Naive thymus-derived CD4-positive, alpha-beta T cell (primary cell): ENCODE measurements around the gene SERPINB3. TPM values are rescaled to one million over a fixed set of nuclear protein-coding genes. Genes with fewer than 3 reads are reported as not detected.
"Not testable (repeated sequence)": the region's sequence is repeated elsewhere in the genome, so short reads cannot be mapped to it uniquely, and the experiment has no call there.

Source experiments
- ATAC-seq: fragments of 150-1000 bp; cut with Tn5 transposase; 2 replicates; pipeline ENCODE4 v1.10.0; 2021; ENCODE audit warnings: mild to moderate bottlenecking, moderate library complexity
- CTCF ChIA-PET: fragments of 350-600 bp; sonication (Branson Sonifier 250); formaldehyde crosslinking; loops from one replicate; lab custom pipeline; 2021; ENCODE audit warnings: antibody characterized with exemption; lab: Charles Lee
- POLR2A ChIA-PET: fragments of 350-600 bp; sonication (Branson Sonifier 250); formaldehyde crosslinking; loops from one replicate; lab custom pipeline; 2021; ENCODE audit warnings: antibody characterized with exemption, inconsistent platforms; lab: Charles Lee
- DNase-seq, 9 donors: peaks; one replicate each; pipeline versions ENCODE4 v3.0.0 to v3.0.0-alpha.2; 2020 to 2022; ENCODE audit warnings: mixed read lengths in 1 of 9
- H3K27ac ChIP-seq: one replicate; pipeline ENCODE4 v1.7.0; 2013; ENCODE audit warnings: mild to moderate bottlenecking, low read depth, low read length, moderate library complexity
- H3K27me3 ChIP-seq, 2 donors: one replicate each; pipeline ENCODE4 v1.7.0; 2013; ENCODE audit warnings: low read length in 2 of 2, mild to moderate bottlenecking in 2 of 2, moderate library complexity in 2 of 2; ENCODE audit not compliant: control insufficient read depth in 2 of 2, insufficient read depth in 2 of 2
- H3K36me3 ChIP-seq, 3 experiments: 1 replicate in 2 of 3; 2 replicates in 1 of 3; pipeline ENCODE4 v1.7.0; 2013; ENCODE audit warnings: low read length in 3 of 3, mild to moderate bottlenecking in 3 of 3, moderate library complexity in 1 of 3; ENCODE audit not compliant: insufficient read depth in 3 of 3, control insufficient read depth in 2 of 3
- H3K4me1 ChIP-seq, 2 donors: one replicate each; pipeline ENCODE4 v1.7.0; 2013; ENCODE audit warnings: low read length in 2 of 2, mild to moderate bottlenecking in 2 of 2, moderate library complexity in 1 of 2; ENCODE audit not compliant: control insufficient read depth in 2 of 2, insufficient read depth in 2 of 2
- H3K4me3 ChIP-seq: 2 replicates; pipeline ENCODE4 v1.7.0; 2013; ENCODE audit warnings: mild to moderate bottlenecking, low read length
- H3K9me3 ChIP-seq, 3 experiments: 1 replicate in 2 of 3; 2 replicates in 1 of 3; pipeline ENCODE4 v1.7.0; 2013; ENCODE audit warnings: low read length in 3 of 3; ENCODE audit not compliant: control insufficient read depth in 2 of 3
- H3K27ac Mint-ChIP-seq, 9 donors: one replicate each; pipeline ENCODE4 v1.8.0; 2020 to 2022; ENCODE audit warnings: mixed read lengths in 9 of 9, mild to moderate bottlenecking in 8 of 9, moderate library complexity in 5 of 9, inconsistent platforms in 2 of 9
- H3K27me3 Mint-ChIP-seq, 5 donors: one replicate each; pipeline ENCODE4 v1.8.0; 2021 to 2022; ENCODE audit warnings: mixed read lengths in 5 of 5, mild to moderate bottlenecking in 1 of 5
- H3K36me3 Mint-ChIP-seq, 5 donors: one replicate each; pipeline ENCODE4 v1.8.0; 2020 to 2022; ENCODE audit warnings: mixed read lengths in 5 of 5, mild to moderate bottlenecking in 3 of 5, inconsistent platforms in 1 of 5
- H3K4me1 Mint-ChIP-seq, 7 donors: one replicate each; pipeline ENCODE4 v1.8.0; 2020 to 2022; ENCODE audit warnings: mixed read lengths in 7 of 7, mild to moderate bottlenecking in 3 of 7, inconsistent platforms in 1 of 7
- H3K4me3 Mint-ChIP-seq, 10 donors: one replicate each; pipeline ENCODE4 v1.8.0; 2020 to 2022; ENCODE audit warnings: mild to moderate bottlenecking in 10 of 10, mixed read lengths in 10 of 10, moderate library complexity in 6 of 10, inconsistent platforms in 2 of 10
- H3K9me3 Mint-ChIP-seq, 11 donors: one replicate each; pipeline ENCODE4 v1.8.0; 2020 to 2022; ENCODE audit warnings: mixed read lengths in 11 of 11, mild to moderate bottlenecking in 4 of 11, inconsistent platforms in 1 of 11, moderate library complexity in 1 of 11
- intact Hi-C, 2 donors: fragments of 100-400 bp; cut with micrococcal nuclease; formaldehyde crosslinking; loops; one replicate each; pipeline ENCODE4 v1.15.1; 2023
- polyA plus RNA-seq, 2 donors: library from polyadenylated mRNA; unstranded; fragments of 300-500 nt; fragmentation: Illumina TruSeq; gene quantifications; one replicate each; pipeline ENCODE4 v1.2.3, GENCODE V29; 2021
- total RNA-seq, 6 experiments: library from RNA in 5 of 6; stranded (reverse) in 5 of 6; gene quantifications; 1 replicate in 5 of 6; 2 replicates in 1 of 6; pipeline ENCODE4 v1.2.3 and lab custom pipeline; 2021 to 2026

The SERPINB3 gene
- total and polyA plus RNA-seq, 7 experiments from 2014 or later: not detected

GRCh38 chr18:63641157-63641680 lies 20.5 kb downstream of the SERPINB3 start:
- H3K4me1 ChIP-seq, POLR2A ChIA-PET, ATAC-seq, H3K4me1 Mint-ChIP-seq, H3K27ac ChIP-seq, H3K27me3 ChIP-seq, H3K36me3 ChIP-seq, H3K4me3 Mint-ChIP-seq, DNase-seq, H3K4me3 ChIP-seq, H3K9me3 Mint-ChIP-seq, intact Hi-C loops, CTCF ChIA-PET, H3K36me3 Mint-ChIP-seq, H3K27ac Mint-ChIP-seq, H3K27me3 Mint-ChIP-seq, H3K9me3 ChIP-seq: not testable (repeated sequence)

GRCh38 chr18:63637703-63638102 lies 24.0 kb downstream of the SERPINB3 start:
- H3K27me3 Mint-ChIP-seq: peaks cover 0 to 4% (median 0%) of the 10 kb centered on the region in 5 donors
- H3K9me3 Mint-ChIP-seq: peaks cover 0 to 5% (median 0%) of the 10 kb centered on the region in 11 donors
- H3K4me1 Mint-ChIP-seq: no peaks in the 10 kb centered on the region
- Histone ChIP-seq H3K4me3 (no peak overlapping the region), H3K36me3 (no peaks in the 10 kb centered on the region), H3K27me3 (no peaks in the 10 kb centered on the region), H3K4me1 (no peaks in the 10 kb centered on the region), H3K27ac (no peak overlapping the region), H3K9me3 (no peaks in the 10 kb centered on the region)
- H3K36me3 Mint-ChIP-seq: no peaks in the 10 kb centered on the region
- intact Hi-C loops: no loop called here
- no peak overlapping the region for H3K4me3 Mint-ChIP-seq
- no peak overlapping the region for H3K27ac Mint-ChIP-seq
- ATAC-seq (no peak), DNase-seq (no peak)
- CTCF ChIA-PET: no interaction called here
- POLR2A ChIA-PET: no interaction called here

DNA sequence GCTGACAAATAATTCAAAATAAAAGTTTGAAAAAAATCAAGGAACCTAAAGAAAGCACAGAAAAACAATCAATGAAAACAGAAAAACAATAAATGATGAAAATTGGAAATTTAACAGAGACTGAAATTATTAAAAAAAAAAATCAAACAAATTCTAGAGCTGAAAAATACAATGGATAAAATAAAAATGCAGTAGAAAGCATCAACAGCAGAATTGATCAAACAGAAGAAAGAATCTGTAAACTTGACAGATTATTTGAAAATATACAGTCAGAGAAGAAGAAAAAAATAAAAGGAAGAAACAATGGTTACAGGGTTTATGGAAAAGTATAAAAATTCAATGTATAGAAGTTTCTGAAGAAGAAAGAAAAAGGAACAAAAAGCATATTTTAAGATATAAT lies 33.9 kb downstream of the SERPINB3 start:
- no peaks in the 10 kb centered on the region for H3K36me3 ChIP-seq
- intact Hi-C loops: no loop called here
- Mint-ChIP-seq H3K4me3 (no peak overlapping the region), H3K27ac (no peak overlapping the region), H3K9me3 (peaks cover 11 to 58% (median 25%) of the 10 kb centered on the region in 11 donors), H3K36me3 (peaks cover 0 to 16% (median 0%) of the 10 kb centered on the region in 5 donors), H3K27me3 (peaks cover 0 to 9% (median 2%) of the 10 kb centered on the region in 5 donors), H3K4me1 (no peaks in the 10 kb centered on the region)
- peaks cover 0 to 25% (median 0%) of the 10 kb centered on the region in 3 experiments for H3K9me3 ChIP-seq
- peaks cover 0 to 5% of the 10 kb centered on the region in 2 donors for H3K27me3 ChIP-seq
- DNase-seq: no peak
- no peak overlapping the region for H3K27ac ChIP-seq
- no peak overlapping the region for H3K4me3 ChIP-seq
- CTCF ChIA-PET: no interaction called here
- H3K4me1 ChIP-seq: no peaks in the 10 kb centered on the region
- no peak for ATAC-seq
- POLR2A ChIA-PET: no interaction called here

DNA sequence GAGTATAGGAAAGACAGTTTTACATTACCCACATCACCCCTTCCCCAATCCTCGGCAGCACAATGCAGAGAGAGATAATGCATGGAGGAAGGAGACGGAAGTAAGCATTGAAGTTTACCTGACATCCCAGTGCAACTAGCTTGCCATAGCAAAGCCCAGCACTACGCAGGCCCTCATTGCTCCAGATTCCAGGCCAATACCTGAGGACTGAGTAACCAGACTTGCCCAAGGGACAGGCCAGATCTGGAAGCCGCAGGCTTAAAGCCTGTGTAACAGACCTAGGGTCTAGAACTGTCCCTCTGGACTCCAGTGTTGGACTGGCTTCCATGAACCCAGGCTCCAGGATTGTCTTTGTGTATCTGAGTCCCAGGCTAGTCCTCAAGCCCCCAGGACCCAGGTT lies 35.3 kb downstream of the SERPINB3 start:
- peaks cover 0 to 25% (median 0%) of the 10 kb centered on the region in 3 experiments for H3K9me3 ChIP-seq
- H3K4me1 ChIP-seq: no peaks in the 10 kb centered on the region
- H3K36me3 ChIP-seq: no peaks in the 10 kb centered on the region
- H3K27me3 ChIP-seq: peaks cover 0 to 5% of the 10 kb centered on the region in 2 donors
- H3K4me3 ChIP-seq: no peak overlapping the region
- Mint-ChIP-seq H3K4me1 (no peaks in the 10 kb centered on the region), H3K4me3 (no peak overlapping the region), H3K9me3 (peaks cover 13 to 67% (median 27%) of the 10 kb centered on the region in 11 donors), H3K27me3 (peaks cover 0 to 9% (median 4%) of the 10 kb centered on the region in 5 donors), H3K36me3 (peaks cover 0 to 16% (median 0%) of the 10 kb centered on the region in 5 donors), H3K27ac (no peak overlapping the region)
- no peak for DNase-seq
- intact Hi-C loops: no loop called here
- no peak for ATAC-seq
- ChIA-PET CTCF (no interaction called here), POLR2A (no interaction called here)
- H3K27ac ChIP-seq: no peak overlapping the region

DNA sequence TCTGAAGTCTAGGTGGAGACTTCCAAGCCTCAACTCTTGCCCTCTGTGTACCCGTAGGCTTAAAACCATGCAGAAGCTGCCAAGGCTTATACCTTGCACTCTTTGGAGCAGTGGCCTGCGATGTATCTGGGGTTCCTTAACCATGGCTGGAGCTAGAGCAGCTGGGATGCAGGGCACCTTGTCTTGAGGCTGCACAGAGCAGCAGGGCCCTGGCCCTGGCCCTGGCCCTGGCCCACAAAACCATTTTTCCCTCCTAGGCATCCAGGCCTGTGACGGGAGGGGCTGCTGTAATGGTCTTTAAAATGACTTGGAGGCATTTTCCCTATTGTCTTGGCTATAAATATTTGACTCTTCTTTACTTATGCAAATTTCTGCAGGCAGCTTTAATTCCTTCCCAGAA lies 36.8 kb downstream of the SERPINB3 start:
- ChIA-PET CTCF (no interaction called here), POLR2A (no interaction called here)
- Histone ChIP-seq H3K4me3 (no peak overlapping the region), H3K27ac (no peak overlapping the region), H3K36me3 (no peaks in the 10 kb centered on the region), H3K27me3 (peaks cover 0 to 5% of the 10 kb centered on the region in 2 donors), H3K9me3 (peaks cover 0 to 25% (median 0%) of the 10 kb centered on the region in 3 experiments), H3K4me1 (no peaks in the 10 kb centered on the region)
- H3K9me3 Mint-ChIP-seq: peaks cover 15 to 77% (median 33%) of the 10 kb centered on the region in 11 donors
- peaks cover 0 to 9% (median 8%) of the 10 kb centered on the region in 5 donors for H3K27me3 Mint-ChIP-seq
- peaks cover 0 to 16% (median 0%) of the 10 kb centered on the region in 5 donors for H3K36me3 Mint-ChIP-seq
- no peak overlapping the region for H3K4me3 Mint-ChIP-seq
- H3K4me1 Mint-ChIP-seq: no peaks in the 10 kb centered on the region
- intact Hi-C loops: no loop called here
- ATAC-seq (no peak), DNase-seq (no peak)
- no peak overlapping the region for H3K27ac Mint-ChIP-seq

- no peaks in the 10 kb centered on the region for H3K4me1 ChIP-seq
- ChIA-PET POLR2A (no interaction called here), CTCF (no interaction called here)
- H3K27me3 ChIP-seq: peaks cover 0 to 5% of the 10 kb centered on the region in 2 donors
- H3K9me3 Mint-ChIP-seq: peaks cover 5 to 41% (median 13%) of the 10 kb centered on the region in 11 donors
- no peak overlapping the region for H3K27ac ChIP-seq
- ATAC-seq: no peak
- no peak overlapping the region for H3K4me3 Mint-ChIP-seq
- no peak overlapping the region for H3K4me3 ChIP-seq
- no peak for DNase-seq
- no peaks in the 10 kb centered on the region for H3K36me3 ChIP-seq
- no peaks in the 10 kb centered on the region for H3K4me1 Mint-ChIP-seq
- H3K36me3 Mint-ChIP-seq: peaks cover 0 to 4% (median 0%) of the 10 kb centered on the region in 5 donors
- H3K9me3 ChIP-seq: peaks cover 0 to 3% (median 0%) of the 10 kb centered on the region in 3 experiments
- H3K27me3 Mint-ChIP-seq: peaks cover 0 to 10% (median 5%) of the 10 kb centered on the region in 5 donors
- no peak overlapping the region for H3K27ac Mint-ChIP-seq
- intact Hi-C loops: no loop called here
Observed at GRCh38 chr18:63619661-63620060, 42.0 kb downstream of the SERPINB3 start.

- Histone ChIP-seq H3K36me3 (no peaks in the 10 kb centered on the region), H3K27me3 (no peaks in the 10 kb centered on the region), H3K9me3 (no peaks in the 10 kb centered on the region), H3K4me3 (no peak overlapping the region), H3K27ac (no peak overlapping the region), H3K4me1 (no peaks in the 10 kb centered on the region)
- Mint-ChIP-seq H3K36me3 (no peaks in the 10 kb centered on the region), H3K4me1 (no peaks in the 10 kb centered on the region), H3K27ac (no peak overlapping the region), H3K27me3 (peaks cover 0 to 20% (median 7%) of the 10 kb centered on the region in 5 donors), H3K4me3 (no peak overlapping the region), H3K9me3 (peaks cover 0 to 23% (median 6%) of the 10 kb centered on the region in 11 donors)
- intact Hi-C loops: no loop called here
- ChIA-PET POLR2A (no interaction called here), CTCF (no interaction called here)
- DNase-seq (no peak), ATAC-seq (no peak)
Observed at GRCh38 chr18:63617915-63618234, 43.8 kb downstream of the SERPINB3 start.
